Stimulated activated CD4-positive, alpha-beta T cell treated with anti-CD3 and anti-CD28 coated beads, TNF-alpha, amount 100 ng/mL, for 48 hours (primary cell): ENCODE results near the gene KRT75.
"Not testable (repeated sequence)": the region's sequence is repeated elsewhere in the genome, so short reads cannot be mapped to it uniquely, and the experiment has no call there.

ENCODE experiments used
- DNase-seq, 3 donors: peaks; one replicate each; pipeline ENCODE4 v3.0.0-alpha.2; 2020; ENCODE audit warnings: low read depth in 3 of 3

KRT75 gene

DNA sequence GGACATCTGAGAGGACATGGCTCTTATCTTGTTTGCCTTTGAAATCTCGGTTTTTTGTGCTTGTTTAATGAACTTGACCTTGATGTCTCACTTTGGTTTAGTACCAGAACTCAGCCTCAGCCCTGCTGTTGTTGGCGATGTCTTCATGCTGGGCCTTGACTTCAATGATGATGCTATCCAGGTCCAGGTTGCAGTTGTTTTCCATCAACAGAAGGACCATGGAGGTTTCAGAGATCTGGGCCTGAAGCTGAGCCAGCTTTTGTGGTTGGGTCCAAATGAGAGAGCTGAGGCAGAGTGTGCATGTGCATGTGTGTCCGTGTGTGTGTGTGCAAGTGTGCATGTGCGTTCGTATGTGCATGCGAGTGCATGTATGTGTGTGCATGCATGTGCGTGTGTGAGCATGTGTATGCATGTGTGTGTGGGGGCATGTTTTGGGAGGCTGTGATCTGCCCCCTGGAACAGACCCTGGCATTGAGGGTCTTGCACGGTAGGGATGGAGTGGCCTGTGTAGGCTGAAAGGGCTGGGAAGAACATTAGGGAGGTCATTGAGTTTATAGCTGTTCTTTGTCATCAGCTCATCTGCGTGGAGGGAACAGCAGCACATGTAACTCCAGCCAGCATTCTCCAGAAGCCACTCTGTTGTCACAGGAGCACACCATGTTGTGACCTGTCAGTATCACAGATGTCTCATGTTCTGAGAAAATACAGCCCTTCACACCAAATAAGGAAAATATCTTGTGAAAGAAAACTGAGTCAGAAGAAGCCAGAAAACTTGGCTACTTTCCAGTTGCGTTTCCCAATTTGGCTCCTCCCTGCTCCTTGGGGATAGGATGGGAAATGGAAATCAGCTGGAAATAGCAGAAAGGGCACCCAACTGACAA, 18.1 kb downstream of the KRT75 start:
- no peak for DNase-seq

DNA sequence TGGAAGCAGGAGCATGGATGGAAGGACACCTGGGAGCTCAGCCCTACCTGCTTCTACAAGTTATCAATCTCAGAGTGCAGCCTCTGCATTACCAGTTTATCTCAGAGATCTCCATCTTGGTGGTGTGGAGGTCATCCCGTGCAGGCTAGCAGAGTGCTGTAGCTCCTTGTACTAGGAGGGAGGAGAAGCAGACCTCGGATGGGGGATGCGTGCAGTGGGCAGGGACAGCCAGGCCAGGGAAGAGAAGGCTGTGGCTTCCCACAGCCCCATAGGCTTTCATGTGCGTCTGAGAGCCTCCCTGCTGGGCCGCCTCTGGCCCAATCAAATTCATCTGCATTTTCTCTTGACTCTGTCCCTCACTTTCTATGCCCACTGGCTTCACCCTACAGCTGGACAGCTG, 19.2 kb downstream of the KRT75 start:
- DNase-seq = no peak

DNA sequence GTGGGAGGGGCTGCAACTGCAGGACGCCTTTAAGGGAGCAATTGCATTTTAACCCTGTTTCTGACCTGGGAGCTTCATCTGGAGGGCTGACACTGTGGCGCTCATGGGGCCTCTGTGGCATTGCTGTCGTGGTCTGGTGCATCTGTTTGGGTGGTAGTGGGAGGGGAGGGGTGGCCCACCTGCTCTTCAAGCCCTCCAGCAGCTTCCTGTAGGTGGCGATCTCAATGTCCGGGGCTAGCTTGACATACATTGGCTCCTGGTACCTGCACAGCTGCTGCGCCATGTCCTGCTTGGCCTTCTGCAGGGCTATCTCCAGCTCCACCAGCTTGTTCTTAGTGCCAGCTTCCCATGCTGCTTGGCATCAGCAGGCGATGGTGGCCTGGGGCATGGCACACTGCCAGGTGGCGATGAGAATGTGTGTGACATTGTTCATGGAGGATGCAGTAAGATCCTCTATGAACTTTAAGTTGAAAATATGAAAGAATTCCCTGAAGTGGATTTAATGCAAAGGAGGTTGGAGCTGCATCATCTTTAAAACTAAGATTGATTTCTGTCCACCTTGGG, 20.3 kb downstream of the KRT75 start:
- DNase-seq = no peak

DNA sequence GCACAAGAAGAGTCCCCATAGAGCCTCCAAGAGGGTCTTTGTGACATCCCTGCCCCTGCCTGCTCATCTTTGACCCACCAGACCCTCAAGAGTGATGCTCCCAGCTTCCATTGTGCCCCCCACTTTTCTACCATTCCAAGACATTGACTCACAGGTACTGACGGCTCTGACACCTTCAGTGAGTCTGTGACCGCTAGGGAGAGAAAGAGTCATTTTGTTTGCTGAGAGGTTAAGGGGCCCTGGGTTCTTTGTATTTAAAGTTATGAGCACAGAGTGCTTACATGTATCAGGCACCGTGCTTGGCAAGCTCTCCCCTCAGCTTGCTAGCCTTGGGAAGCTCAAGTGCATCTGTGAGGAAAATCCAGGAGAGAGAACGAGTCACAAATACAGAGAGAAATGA, 21.0 kb downstream of the KRT75 start:
- no peak for DNase-seq

DNA sequence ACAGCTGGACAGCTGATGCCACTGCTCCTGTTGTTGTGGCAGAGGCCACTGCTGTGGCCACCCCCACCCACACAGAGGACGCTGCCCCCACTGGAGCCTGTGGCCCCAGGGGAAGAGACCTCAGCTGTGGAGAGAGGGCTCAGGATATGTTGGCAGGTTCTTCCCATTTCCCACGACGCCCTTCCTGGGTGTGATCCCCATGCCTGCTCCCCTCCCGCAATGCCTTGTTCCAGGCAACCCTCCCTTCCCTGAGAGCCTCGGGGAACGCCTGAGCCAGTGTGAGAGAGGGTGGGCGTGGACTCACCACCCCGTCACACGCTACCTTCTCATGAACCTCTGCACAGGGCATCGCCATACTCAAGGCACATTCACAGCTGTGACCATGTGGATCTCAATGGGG, 22.4 kb downstream of the KRT75 start:
- no peak for DNase-seq

DNA sequence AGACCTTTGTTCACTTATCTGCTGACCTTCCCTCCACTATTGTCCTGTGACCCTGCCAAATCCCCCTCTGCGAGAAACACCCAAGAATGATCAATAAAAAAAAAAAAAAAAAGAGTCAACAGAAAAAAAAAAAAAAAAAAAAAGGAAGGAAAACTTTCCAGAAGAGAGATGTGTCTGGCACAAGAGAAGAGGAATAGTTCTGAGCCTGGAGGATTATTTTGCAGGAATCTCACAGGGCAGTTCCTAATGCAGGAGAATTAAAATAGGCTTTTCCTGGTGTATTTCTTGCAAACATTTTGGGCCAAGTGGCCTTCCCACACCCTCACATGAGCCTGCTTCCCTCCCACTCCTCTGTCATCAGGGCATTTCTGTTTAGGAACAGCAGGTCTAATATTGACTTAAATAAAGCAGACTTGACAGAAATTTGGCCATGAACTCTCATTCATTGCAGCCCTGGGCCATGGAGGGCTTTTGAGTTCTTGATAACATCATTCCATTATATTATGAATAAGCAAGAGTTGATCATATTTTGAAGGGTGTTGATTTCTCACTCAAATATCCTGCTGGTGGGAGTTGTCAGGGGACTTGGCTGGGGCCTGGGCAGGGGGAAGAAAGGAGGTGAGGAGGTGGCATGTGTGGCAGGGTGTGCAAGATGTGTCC, 23.5 kb downstream of the KRT75 start:
- DNase-seq = not testable (repeated sequence)

DNA sequence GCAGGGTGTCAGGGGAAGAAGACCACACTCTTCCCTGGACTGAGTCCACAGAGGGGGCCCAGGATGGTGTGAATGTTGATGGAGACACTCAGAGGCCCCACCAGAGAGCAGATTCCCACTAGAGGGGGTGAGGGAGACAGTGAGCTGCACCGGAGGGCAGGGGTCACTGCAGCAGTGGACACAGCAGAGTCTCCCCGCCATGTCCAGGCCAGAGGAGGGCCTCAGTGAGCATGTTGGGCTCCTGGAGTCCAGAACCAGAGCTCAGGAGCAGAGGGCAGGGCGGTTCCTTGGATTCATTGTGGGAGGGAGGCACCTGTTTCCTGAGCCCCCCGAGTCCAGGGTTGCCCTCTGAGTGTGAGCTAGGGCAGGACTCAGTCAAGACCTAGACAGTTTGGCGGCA, 26.3 kb downstream of the KRT75 start:
- DNase-seq = no peak

DNA sequence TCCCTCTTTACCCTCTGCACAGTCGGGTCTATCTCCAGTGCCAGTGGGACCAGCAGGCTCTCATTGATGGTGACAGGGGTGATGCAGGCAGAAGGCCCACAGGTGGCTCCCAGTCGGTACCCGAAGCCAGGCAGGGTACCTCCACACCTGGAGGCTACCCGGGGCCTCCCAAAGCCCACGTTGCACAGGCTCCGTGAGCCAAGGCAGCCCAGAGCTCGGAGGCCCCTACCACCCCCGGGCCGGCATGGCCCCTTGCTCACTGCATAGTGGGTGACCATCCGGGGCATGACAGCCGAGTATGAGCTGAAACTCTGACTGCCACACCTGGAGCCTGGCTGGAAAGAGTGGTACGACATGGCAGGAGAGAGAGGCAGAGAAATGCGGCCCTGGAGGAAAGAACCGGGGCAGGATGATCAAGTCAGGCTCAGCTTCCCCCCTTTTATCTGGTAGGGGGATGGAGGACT, 28.2 kb downstream of the KRT75 start, which contains the start of gene KRT82:
TSS of gene KRT82 (minus strand) at position 414 of the 464 bp plus-strand sequence. CDS start at position 356, 58 bp downstream.
- no peak for DNase-seq

DNA sequence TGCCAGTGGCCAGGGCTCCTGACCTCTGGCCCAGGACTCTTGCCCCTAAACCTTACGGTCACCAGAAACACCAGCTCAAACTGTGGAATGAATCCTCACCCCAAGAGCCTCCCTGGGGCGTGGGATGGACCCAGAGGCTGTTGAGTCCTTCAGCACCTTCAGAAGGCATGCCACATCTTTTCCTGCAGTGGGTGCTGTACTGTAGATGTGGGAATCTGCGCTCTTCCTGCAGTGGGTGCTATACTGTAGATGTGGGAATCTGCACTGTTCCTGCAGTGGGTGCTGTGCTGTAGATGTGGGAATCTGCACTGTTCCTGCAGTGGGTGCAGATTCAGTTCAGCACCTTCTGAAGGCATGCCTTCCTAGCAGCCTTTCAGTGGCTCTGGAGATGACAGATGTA, 29.2 kb downstream of the KRT75 start:
- no peak for DNase-seq

DNA sequence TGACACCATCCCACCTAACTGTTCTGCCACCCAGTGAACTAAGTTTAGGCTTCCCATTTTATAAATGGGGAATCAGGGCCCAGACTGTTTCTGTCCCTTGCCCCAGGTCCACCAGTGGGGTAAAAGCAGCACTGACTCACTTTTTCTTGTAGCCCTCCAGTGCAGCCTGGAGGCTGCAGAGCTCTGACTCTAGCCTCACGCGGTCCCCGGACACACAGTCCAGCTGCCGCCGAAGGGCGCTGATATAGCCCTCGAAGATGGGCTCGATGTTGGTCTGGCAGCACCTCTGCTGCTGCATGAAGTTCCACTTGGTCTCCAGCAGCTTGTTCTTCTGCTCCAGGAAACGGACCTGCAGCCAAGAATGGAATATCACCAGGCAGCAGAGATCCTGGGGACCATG, 30.6 kb downstream of the KRT75 start:
- no peak for DNase-seq

DNA sequence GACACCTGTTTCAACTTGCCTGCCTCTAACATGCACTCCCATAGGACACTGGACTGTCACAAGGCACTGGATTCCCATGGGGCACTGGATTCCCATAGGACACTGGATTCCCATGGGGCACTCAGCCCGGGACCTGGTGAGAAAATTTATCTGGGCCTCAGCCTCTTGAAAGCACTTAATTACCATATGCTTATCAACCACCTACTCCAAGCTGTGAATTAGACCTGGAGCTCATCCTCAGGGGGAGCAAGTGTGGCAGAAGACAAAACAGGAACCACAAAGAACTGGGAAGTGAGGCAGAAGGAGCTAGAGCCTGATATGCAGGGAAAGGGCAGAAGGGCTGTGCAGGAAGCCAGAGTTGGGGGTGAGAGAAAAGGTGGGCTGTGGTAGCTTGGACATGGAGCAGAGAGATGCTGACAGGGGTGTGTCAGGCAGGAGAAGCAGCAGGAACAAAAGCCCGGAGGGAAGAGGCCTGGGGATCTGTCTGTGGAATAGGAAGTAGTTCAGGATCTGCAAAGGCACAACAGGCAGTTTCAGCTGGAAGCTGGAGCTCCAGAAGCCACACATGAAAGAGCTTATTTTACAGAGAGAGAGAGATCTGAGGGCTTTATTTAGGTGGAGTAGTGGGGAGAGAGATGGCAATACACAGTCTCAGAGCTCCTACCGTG, 31.2 kb downstream of the KRT75 start:
- no peak for DNase-seq

DNA sequence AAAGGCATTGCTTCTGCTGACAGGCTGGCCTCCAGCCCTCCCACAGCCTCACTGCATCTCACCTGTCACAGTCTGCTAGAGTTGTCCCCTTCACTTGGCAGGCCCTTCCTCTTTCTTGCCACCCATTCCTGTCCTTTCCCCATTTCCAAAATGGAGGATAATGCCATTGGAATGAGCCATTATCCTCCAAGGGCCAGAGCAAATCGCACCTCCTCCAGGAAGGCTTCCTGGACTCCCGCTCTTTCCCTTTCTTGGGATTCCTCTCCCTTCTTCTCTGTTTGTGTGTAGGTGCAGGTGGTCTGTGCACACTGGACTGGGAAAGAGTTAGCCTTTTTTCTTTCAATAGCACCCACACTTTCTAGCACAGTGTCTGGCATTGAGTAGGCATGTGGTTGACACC, 31.8 kb downstream of the KRT75 start:
- DNase-seq = no peak

DNA sequence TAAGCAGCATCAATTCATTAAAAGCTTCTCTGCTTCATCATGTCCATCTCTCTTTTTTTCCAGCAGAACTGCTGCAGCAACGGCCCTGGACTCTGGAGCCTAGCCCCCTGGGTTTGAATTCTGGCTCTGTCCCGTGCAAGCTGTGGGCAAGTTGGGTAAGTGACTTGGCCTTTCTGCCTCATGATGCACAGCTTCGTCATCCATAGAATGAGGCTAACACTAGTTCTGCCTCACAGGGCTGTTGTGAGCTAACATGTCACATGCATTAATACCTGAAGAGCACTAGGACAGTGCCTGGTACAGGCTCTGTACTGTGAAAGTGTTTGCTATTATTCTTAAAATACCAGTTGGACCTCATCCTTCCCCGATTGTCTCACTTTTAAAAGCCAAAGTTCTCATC, 32.2 kb downstream of the KRT75 start:
- no peak for DNase-seq

DNA sequence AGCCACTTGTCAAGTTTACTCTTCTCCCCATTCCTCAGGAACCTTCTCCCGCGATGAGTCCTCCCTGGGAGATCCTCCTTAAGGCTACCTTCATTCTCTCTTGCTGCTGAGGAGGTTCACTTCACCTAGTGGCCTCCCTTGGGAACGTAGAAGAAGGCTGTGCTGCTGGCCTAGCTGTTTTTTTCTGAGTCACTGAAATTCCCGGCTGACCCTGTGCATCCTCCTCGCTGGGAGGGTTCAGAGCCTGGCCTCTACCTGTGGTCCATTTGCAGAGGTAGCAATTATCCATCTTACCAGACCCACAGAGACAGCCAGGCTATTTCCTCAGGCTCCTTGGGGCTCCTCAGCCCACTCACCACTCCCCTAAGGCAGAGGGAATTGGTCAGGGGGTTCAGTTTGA, 32.6 kb downstream of the KRT75 start:
- no peak for DNase-seq

DNA sequence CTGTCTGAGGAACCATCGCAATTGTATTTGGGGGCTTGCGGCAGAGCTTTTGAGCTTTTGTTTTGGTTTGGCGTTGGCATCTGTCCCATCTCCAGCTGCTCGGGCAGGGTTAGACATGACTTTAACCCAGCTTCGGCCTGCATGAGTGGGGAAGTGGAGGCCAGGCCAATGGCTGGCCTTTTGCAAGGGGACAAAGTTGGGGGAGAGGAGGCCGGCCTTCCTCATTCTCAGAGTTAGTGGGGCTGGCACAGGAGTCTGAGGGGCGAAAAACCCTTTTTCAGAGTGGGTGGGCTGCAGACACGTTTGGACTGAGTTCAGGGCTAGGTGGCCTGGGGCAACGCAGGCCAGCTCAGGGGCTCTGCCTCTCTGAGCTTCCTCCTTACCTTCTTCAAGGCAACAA, 33.3 kb downstream of the KRT75 start:
- no peak for DNase-seq

DNA sequence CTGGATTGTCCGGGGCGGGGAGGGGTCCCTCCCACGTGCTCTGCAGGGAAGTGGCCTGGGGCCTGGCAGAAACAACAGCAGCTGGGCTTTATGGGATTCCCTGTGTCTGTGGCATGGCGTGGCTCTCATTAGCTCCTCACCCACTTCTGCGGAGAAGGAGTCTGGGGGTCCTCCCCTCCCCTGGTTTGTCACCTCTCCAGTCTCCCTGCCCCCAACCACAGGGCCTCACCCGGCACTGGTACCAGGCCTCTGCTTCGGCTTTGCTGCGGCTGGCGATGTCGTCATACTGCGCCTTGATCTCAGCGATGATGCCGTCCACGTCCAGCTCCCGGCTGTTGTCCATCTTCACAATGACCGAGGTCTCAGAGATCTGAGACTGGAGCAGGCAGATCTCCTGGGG, 34.4 kb downstream of the KRT75 start:
- no peak for DNase-seq

DNA sequence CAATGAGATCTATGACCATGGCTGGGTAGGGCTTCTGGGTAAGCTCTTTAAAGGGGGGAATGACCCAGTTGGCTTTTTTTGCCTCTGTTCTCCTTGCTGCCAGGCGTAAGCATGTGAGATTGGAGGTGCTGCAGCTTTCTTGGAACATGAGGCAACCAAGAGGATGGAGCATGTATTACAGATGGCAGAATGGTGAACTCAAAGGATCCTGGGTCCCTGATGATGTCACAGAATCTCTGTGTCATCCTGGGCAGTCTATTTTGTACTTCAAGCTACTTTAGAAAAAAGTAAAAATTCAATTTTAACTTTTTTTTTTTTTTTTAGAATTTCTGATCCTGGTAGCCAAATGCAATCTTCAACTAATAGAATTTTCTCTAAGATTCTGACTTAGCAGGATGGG, 36.0 kb downstream of the KRT75 start:
- DNase-seq = no peak

DNA sequence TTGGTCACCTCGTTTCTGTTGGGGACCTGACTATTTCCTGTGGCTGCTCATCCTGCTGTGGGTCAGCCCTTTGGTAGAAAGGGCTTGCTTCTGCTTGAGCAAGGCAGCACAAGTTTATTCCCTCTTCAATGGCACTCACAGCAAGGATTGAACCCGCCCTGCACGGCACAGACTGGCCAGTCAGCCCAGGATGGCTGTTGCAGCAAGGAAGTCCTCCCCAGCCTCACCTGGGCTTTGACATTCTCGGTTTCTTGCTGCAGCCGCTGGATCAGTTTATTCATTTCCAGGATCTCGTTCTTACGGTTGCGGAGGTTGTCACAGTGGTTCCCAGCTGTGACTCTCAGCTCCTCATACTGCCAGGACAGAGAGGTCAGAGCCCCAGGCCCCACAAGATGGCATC, 37.5 kb downstream of the KRT75 start:
- DNase-seq = no peak

DNA sequence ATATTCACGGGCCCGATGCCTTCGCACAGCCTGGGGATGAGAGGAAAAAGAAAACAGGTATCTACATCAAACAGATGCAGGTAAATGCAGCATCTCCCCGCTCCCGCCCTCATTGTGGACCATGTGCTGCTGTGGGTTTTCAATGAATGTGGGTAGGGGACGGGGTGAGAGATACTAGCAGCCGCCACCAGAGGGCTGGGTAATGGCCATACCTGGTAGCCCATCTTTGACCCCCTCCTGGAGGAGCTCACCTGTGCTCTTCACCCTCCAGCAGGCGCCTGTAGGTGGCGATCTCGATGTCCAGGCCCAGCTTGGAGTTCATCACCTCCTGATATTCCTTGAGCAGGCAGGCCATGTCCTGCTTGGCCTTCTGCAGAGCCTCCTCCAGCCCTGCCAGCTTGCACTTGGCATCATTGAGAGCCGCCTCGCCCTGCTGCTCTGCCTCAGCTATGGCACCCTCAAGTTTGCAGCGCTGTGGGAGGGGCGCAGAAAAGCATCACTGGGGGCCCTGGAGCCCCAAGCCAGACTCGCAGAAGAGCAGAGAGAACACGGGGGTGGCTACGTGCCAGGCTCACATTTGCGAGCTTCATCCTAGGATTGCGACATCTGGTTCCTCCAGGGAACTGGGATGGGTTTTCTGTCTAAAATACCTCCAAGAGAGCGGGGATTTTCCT, 38.3 kb downstream of the KRT75 start:
- no peak for DNase-seq

DNA sequence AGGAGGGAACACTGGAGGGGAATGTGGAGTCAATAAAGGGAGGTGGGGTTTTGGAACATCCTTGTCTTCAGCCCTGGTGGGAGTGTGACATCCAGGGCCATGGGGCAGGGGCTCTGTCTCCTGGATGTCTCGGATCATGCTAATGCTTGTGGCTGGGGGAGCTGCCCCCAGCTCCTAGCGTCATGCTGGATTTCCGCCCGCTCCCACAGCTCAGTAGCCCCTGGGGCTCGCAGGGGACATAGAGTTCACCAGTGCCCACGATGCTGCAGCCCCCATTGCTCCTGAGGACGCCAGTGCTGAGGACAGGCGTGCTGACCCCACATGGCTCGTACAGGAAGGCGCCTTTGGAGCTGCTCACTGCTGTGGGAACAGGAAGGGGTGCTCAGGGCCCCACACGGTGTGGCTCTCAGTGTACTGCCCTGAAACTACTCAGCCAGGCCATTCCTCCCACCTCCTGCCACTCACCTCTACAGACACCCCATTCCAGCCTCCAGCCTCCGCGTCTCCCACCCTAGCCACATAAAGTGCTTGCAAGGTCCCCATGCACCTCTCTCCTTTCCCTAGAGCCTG, 39.2 kb downstream of the KRT75 start:
- no peak for DNase-seq

DNA sequence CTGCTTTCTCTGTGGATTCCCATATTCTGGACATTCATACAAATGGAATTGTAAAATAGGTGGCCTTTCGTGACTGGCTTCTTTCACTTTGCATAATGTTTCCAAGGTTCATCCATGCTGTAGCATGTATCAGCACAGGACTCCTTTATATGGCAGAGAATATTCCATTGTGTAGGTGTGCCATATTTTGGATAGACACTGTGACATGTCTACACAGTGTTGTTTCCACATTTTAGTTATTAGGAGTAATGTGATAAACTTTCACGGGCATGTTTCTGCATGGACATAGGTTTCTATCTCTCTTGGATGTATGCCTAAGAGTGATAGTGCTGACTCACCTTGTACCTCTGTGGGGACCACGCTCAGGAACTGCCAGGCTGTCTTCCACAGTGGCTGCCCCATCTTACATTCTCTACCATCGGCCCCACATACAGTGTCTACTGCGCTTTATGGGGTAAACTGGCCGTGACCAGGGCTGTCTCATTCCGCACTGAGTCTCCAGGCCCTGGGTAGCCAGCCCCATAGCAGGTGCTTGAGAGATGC, 41.6 kb downstream of the KRT75 start:
- DNase-seq = no peak
